CD14-positive monocyte (primary cell): ENCODE data around the gene SLC24A2. TPM values are rescaled to one million over a fixed set of nuclear protein-coding genes. Genes with fewer than 3 reads are reported as not detected.
A peak's percentile ranks its signal among the peaks of the same experiment; 100 is the strongest.

Experiments
- DNase-seq, 3 donors: peaks; one replicate each; pipeline ENCODE4 v3.0.0-alpha.2; 2011 to 2022
- H2AFZ ChIP-seq: 2 replicates; pipeline ENCODE4 v1.6.0; 2012; ENCODE audit warnings: mild to moderate bottlenecking, low read depth, low read length, inconsistent platforms; ENCODE audit not compliant: insufficient read depth, poor library complexity, severe bottlenecking
- H3K27ac ChIP-seq, 2 donors: 1 replicate in 1 of 2; 2 replicates in 1 of 2; pipeline ENCODE4 v1.5.1; 2012 to 2013; ENCODE audit warnings: low read length in 2 of 2, control low read depth in 1 of 2, inconsistent platforms in 1 of 2, low read depth in 1 of 2, mild to moderate bottlenecking in 1 of 2
- H3K27me3 ChIP-seq, 2 donors: one replicate each; pipeline versions ENCODE4 v1.6.0 to v1.6.1; 2011 to 2013; ENCODE audit warnings: low read length in 2 of 2; ENCODE audit not compliant: control insufficient read depth in 2 of 2, insufficient read depth in 2 of 2
- H3K36me3 ChIP-seq, 2 donors: replicated peaks in 1 of 2; 1 replicate in 1 of 2; 2 replicates in 1 of 2; pipeline versions ENCODE4 v1.5.1 to v1.6.1; 2012 to 2013; ENCODE audit warnings: low read length in 2 of 2, control low read depth in 1 of 2, inconsistent platforms in 1 of 2, mild to moderate bottlenecking in 1 of 2; ENCODE audit not compliant: insufficient read depth in 2 of 2, control insufficient read depth in 1 of 2
- H3K4me1 ChIP-seq, 2 donors: 1 replicate in 1 of 2; 2 replicates in 1 of 2; pipeline versions ENCODE4 v1.5.1 to v1.6.1; 2012 to 2013; ENCODE audit warnings: low read length in 2 of 2, control low read depth in 1 of 2, inconsistent platforms in 1 of 2, mild to moderate bottlenecking in 1 of 2, moderate library complexity in 1 of 2; ENCODE audit not compliant: insufficient read depth in 2 of 2, control insufficient read depth in 1 of 2
- H3K4me2 ChIP-seq: replicated peaks from 2 replicates; pipeline ENCODE3; 2012; ENCODE audit warnings: low read length, moderate library complexity, mild to moderate bottlenecking; ENCODE audit not compliant: poor library complexity, severe bottlenecking; ENCODE audit errors: extremely low read depth
- H3K4me3 ChIP-seq, 3 experiments: fragments of 200-600 bp in 1 of 3; sonication (generic) in 1 of 3; replicated peaks in 1 of 3; 1 replicate in 2 of 3; 2 replicates in 1 of 3; pipeline ENCODE4 v1.5.1; 2011 to 2013; ENCODE audit warnings: low read length in 3 of 3, mild to moderate bottlenecking in 3 of 3, control low read depth in 2 of 3, low read depth in 2 of 3, inconsistent platforms in 1 of 3, moderate library complexity in 1 of 3
- H3K79me2 ChIP-seq: 2 replicates; pipeline ENCODE4 v1.6.0; 2012; ENCODE audit warnings: mild to moderate bottlenecking, control low read depth, inconsistent platforms, low read length, moderate library complexity; ENCODE audit not compliant: insufficient read depth
- H3K9ac ChIP-seq: 2 replicates; pipeline ENCODE4 v1.6.0; 2017; ENCODE audit warnings: low read length, mild to moderate bottlenecking; ENCODE audit not compliant: insufficient read depth, poor library complexity, severe bottlenecking
- H3K9me3 ChIP-seq, 2 donors: replicated peaks in 1 of 2; 1 replicate in 1 of 2; 2 replicates in 1 of 2; pipeline versions ENCODE4 v1.5.1 to v1.6.1; 2012 to 2013; ENCODE audit warnings: low read length in 2 of 2, control low read depth in 1 of 2; ENCODE audit not compliant: control insufficient read depth in 1 of 2, insufficient read depth in 1 of 2
- H4K20me1 ChIP-seq: 2 replicates; pipeline ENCODE4 v1.6.0; 2012; ENCODE audit warnings: mild to moderate bottlenecking, low read length, control low read depth, moderate library complexity; ENCODE audit not compliant: insufficient read depth
- H3K27ac Mint-ChIP-seq, 7 donors: one replicate each; pipeline ENCODE4 v1.8.0; 2020; ENCODE audit warnings: mild to moderate bottlenecking in 7 of 7, mixed read lengths in 7 of 7, moderate library complexity in 6 of 7, inconsistent platforms in 2 of 7
- H3K27me3 Mint-ChIP-seq, 3 donors: one replicate each; pipeline ENCODE4 v1.8.0; 2021 to 2022; ENCODE audit warnings: low read depth in 3 of 3, mild to moderate bottlenecking in 3 of 3, mixed read lengths in 3 of 3, moderate library complexity in 3 of 3, inconsistent platforms in 1 of 3
- H3K36me3 Mint-ChIP-seq, 2 donors: one replicate each; pipeline ENCODE4 v1.8.0; 2020; ENCODE audit warnings: mixed read lengths in 2 of 2, inconsistent platforms in 1 of 2, mild to moderate bottlenecking in 1 of 2
- H3K4me1 Mint-ChIP-seq: one replicate; pipeline ENCODE4 v1.8.0; 2020; ENCODE audit warnings: mild to moderate bottlenecking, mixed read lengths
- H3K4me3 Mint-ChIP-seq, 2 donors: one replicate each; pipeline ENCODE4 v1.8.0; 2020; ENCODE audit warnings: mild to moderate bottlenecking in 2 of 2, mixed read lengths in 2 of 2, moderate library complexity in 1 of 2
- H3K9me3 Mint-ChIP-seq, 7 donors: one replicate each; pipeline ENCODE4 v1.8.0; 2020 to 2022; ENCODE audit warnings: mixed read lengths in 7 of 7, mild to moderate bottlenecking in 6 of 7, moderate library complexity in 6 of 7, inconsistent platforms in 2 of 7
- WGBS: methylation state at CpG from one replicate; pipeline ENCODE4 v1.1.5; 2013; ENCODE audit warnings: missing lambda C conversion rate; ENCODE audit not compliant: insufficient coverage; 5-methylcytosine and 5-hydroxymethylcytosine counted together
- intact Hi-C, 2 donors: fragments of 100-400 bp; cut with micrococcal nuclease; formaldehyde crosslinking; loops; one replicate each; pipeline versions ENCODE4 v1.15.0 to v1.15.1; 2023
- polyA plus RNA-seq, 3 donors: library from polyadenylated mRNA; depleted of rRNA in 1 of 3; unstranded in 2 of 3; stranded (reverse) in 1 of 3; fragments of 300-500 nt in 2 of 3; fragments of >200 nt in 1 of 3; fragmentation: Illumina TruSeq in 2 of 3; gene quantifications; 1 replicate in 2 of 3; 2 replicates in 1 of 3; pipeline ENCODE4 v1.2.3, GENCODE V29; 2012 to 2021
- TF ChIP-seq, protein P1 (sequence below): fragments of 200-600 bp; IDR thresholded peaks from one replicate; pipeline ENCODE4 v1.8.0; 2022; ENCODE audit warnings: antibody characterized with exemption, mild to moderate bottlenecking

The SLC24A2 gene
- polyA plus RNA-seq, 3 donors: not detected

DNA sequence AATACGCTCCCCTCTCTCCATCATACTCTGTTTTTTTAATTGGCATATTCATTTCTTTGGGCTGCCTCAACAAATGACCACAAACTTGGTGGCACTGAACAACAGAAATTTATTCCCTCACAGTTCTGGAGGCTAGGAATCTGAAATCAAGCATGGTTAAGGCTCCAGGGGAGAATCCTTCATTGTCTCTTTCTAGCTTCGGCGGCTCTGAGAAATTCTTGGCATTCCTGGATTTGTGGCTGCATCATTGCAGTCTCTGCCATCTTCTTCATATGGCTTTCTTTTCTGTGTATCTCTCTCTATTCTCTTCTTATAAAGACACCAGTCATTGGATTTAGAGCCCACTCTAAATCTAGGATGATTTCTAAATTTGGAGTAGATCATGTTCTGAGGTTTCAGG is 10.9 kb upstream of the SLC24A2 start:
- Histone ChIP-seq H3K4me3 (no peak overlapping the region), H3K4me2 (no peak overlapping the region), H2AFZ (no peak overlapping the region), H3K79me2 (no peaks in the 10 kb centered on the region), H3K27ac (no peak overlapping the region), H3K36me3 (no peaks in the 10 kb centered on the region), H4K20me1 (no peaks in the 10 kb centered on the region), H3K9ac (no peak overlapping the region), H3K4me1 (no peaks in the 10 kb centered on the region), H3K9me3 (no peaks in the 10 kb centered on the region), H3K27me3 (no peaks in the 10 kb centered on the region)
- Mint-ChIP-seq H3K4me1 (no peaks in the 10 kb centered on the region), H3K27ac (no peak overlapping the region), H3K9me3 (peaks cover 0 to 5% (median 0%) of the 10 kb centered on the region in 7 donors), H3K4me3 (no peak overlapping the region), H3K36me3 (no peaks in the 10 kb centered on the region), H3K27me3 (peaks cover 0 to 4% (median 3%) of the 10 kb centered on the region in 3 donors)
- 100% methylated on average over 2 of the region's 3 CpGs for WGBS
- DNase-seq: no peak
- intact Hi-C loops: no loop called here
- TF ChIP-seq, protein P1, sequence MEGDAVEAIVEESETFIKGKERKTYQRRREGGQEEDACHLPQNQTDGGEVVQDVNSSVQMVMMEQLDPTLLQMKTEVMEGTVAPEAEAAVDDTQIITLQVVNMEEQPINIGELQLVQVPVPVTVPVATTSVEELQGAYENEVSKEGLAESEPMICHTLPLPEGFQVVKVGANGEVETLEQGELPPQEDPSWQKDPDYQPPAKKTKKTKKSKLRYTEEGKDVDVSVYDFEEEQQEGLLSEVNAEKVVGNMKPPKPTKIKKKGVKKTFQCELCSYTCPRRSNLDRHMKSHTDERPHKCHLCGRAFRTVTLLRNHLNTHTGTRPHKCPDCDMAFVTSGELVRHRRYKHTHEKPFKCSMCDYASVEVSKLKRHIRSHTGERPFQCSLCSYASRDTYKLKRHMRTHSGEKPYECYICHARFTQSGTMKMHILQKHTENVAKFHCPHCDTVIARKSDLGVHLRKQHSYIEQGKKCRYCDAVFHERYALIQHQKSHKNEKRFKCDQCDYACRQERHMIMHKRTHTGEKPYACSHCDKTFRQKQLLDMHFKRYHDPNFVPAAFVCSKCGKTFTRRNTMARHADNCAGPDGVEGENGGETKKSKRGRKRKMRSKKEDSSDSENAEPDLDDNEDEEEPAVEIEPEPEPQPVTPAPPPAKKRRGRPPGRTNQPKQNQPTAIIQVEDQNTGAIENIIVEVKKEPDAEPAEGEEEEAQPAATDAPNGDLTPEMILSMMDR: no peak

DNA sequence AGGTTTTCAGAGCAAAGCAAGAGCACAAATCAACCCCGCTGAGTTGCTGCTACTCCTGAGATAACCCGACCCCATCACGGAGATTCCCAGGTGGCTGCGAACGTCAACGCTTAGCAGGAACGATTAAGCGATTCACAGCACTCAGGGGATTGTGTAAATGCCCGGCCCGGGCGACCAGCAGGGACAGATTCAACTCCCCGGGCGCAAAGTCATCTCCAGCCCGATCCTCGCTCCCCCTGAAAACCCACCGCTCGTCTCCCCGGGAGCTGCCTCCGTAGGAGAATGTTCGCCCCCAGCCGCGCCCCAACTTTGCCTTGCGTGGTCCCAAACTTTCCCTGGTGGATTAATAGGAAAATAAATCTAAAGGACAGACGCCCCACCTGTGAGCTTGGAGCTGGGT is 685 bp downstream of the SLC24A2 start:
- Histone ChIP-seq H3K27me3 (peaks cover 48 to 56% of the 10 kb centered on the region in 2 donors), H3K4me2 (no peak overlapping the region), H3K27ac (no peak overlapping the region), H3K36me3 (no peaks in the 10 kb centered on the region), H2AFZ (no peak overlapping the region), H3K79me2 (no peaks in the 10 kb centered on the region), H3K4me1 (peaks cover 0 to 8% of the 10 kb centered on the region in 2 donors), H4K20me1 (no peaks in the 10 kb centered on the region), H3K9ac (no peak overlapping the region), H3K4me3 (no peak overlapping the region), H3K9me3 (peaks cover 0 to 12% of the 10 kb centered on the region in 2 donors)
- Mint-ChIP-seq H3K36me3 (no peaks in the 10 kb centered on the region), H3K4me1 (peaks cover 4% of the 10 kb centered on the region), H3K9me3 (peaks cover 2 to 11% (median 5%) of the 10 kb centered on the region in 7 donors), H3K4me3 (peak overlapping the region in 1 of 2 donors; percentile 73), H3K27ac (no peak overlapping the region), H3K27me3 (peaks cover 24 to 59% (median 41%) of the 10 kb centered on the region in 3 donors)
- intact Hi-C loops: no loop called here
- no peak for DNase-seq
- 5% methylated on average over 24 of the region's 24 CpGs for WGBS
- TF ChIP-seq, protein P1: no peak
